GM10266 (cell line): ENCODE results near the gene COL7A1.

Experiments used
- DNase-seq: peaks from one replicate; pipeline ENCODE4 v3.0.0; 2012; ENCODE audit errors: extremely low spot score
- CTCF ChIP-seq: IDR thresholded peaks from 2 replicates; pipeline ENCODE4 v1.5.1; 2012; ENCODE audit warnings: mild to moderate bottlenecking, low read depth; ENCODE audit not compliant: control insufficient read depth, insufficient read depth; ENCODE audit errors: missing control alignments

Gene COL7A1

GRCh38 chr3:48630407-48630806 is 35.3 kb upstream of the COL7A1 start:
- DNase-seq: no peak
- no peak for TF ChIP-seq CTCF

GRCh38 chr3:48629894-48630293 is 34.8 kb upstream of the COL7A1 start:
- no peak for DNase-seq
- TF ChIP-seq CTCF: no peak

- no peak for DNase-seq
- no peak for TF ChIP-seq CTCF
Measured at GRCh38 chr3:48628277-48629017, 33.3 kb upstream of the COL7A1 start.

GRCh38 chr3:48625600-48625999 is 30.5 kb upstream of the COL7A1 start:
- no peak for TF ChIP-seq CTCF
- DNase-seq: no peak

- TF ChIP-seq CTCF: no peak
- DNase-seq: no peak
Measured at GRCh38 chr3:48624767-48625166, 29.6 kb upstream of the COL7A1 start.

- TF ChIP-seq CTCF: no peak
- no peak for DNase-seq
Measured at GRCh38 chr3:48623851-48624547, 28.9 kb upstream of the COL7A1 start.

GRCh38 chr3:48621461-48621869 is 26.3 kb upstream of the COL7A1 start, which contains the start of gene TMEM89:
Gene TMEM89 (minus strand): TSS chr3:48621769. CDS start chr3:48621756, 13 bp downstream.
- TF ChIP-seq CTCF: no peak

More at GRCh38 chr3:48621461-48621869, 26.3 kb upstream of the COL7A1 start, which contains the start of gene TMEM89:
- no peak for DNase-seq
